ENCODE data around the gene PPFIA1. TPM values are rescaled to one million over a fixed set of nuclear protein-coding genes. Genes with fewer than 3 reads are reported as not detected.
"Not testable (repeated sequence)": the region's sequence is repeated elsewhere in the genome, so short reads cannot be mapped to it uniquely, and the experiment has no call there.

The PPFIA1 gene
- total RNA-seq, 5 donors from 2014 or later (not counting 1 experiment from before 2014, with no cell fraction given): 41.0 to 50.7 (median 49.6) TPM

DNA sequence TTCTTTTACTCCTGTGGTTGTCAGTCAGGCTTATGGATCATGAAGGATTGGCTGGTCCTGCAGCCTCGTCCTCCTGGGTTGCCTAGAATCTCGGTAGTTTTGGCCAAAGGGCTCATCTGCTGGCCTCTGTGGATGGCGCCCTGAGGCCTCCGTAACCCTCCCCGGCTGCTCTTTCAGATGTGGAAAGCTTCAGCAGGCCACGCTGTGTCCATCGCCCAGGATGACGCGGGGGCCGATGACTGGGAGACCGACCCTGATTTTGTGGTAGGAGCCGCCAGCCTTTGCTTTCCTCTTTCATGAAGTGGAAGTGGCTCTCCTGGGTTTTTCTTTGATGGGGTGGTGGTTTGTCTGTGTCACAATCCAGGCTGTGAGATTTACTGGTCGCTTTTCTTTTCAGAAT is 136.6 kb downstream of the PPFIA1 start:
- Mint-ChIP-seq H3K4me1 (no peaks in the 10 kb centered on the region), H3K27me3 (peaks cover 4 to 12% of the 10 kb centered on the region in 2 donors), H3K4me3 (no peak overlapping the region), H3K27ac (no peak overlapping the region), H3K36me3 (no peaks in the 10 kb centered on the region), H3K9me3 (no peaks in the 10 kb centered on the region)
- ATAC-seq (replicated peaks in 1 of 4) (no peak), DNase-seq (no peak)
- H3K9me3 ChIP-seq: no peaks in the 10 kb centered on the region
- POLR2A ChIA-PET: interaction anchor here in 1 of 2 donors (0.7 kb wide), 1 partner anchor 35 kb away, joined by 7 read pairs; no protein-coding TSS in a partner anchor
- no peak overlapping the region for H3K4me3 ChIP-seq (ENCODE audit: control insufficient read depth in 1 of 2, extremely low read depth in 1 of 2, low read length in 1 of 2)
- peaks cover 0 to 21% of the 10 kb centered on the region in 2 experiments for H3K27me3 ChIP-seq (replicated peaks in 1 of 2; ENCODE audit: control insufficient read depth in 2 of 2, extremely low read depth in 1 of 2, insufficient read depth in 2 of 2, low read length in 1 of 2)
- CTCF ChIA-PET: no interaction called here
- H3K36me3 ChIP-seq (ENCODE audit: control insufficient read depth in 2 of 2, extremely low read depth in 1 of 2, insufficient read depth in 1 of 2, low read length in 1 of 2): no peaks in the 10 kb centered on the region
- no peak overlapping the region for H3K27ac ChIP-seq (ENCODE audit: low read length)
- 86% methylated on average over 13 of the region's 13 CpGs for WGBS (ENCODE audit: insufficient coverage)
- H3K4me1 ChIP-seq (ENCODE audit: control insufficient read depth in 1 of 2, extremely low read depth in 1 of 2, insufficient read depth in 2 of 2, low read length in 2 of 2): no peaks in the 10 kb centered on the region

DNA sequence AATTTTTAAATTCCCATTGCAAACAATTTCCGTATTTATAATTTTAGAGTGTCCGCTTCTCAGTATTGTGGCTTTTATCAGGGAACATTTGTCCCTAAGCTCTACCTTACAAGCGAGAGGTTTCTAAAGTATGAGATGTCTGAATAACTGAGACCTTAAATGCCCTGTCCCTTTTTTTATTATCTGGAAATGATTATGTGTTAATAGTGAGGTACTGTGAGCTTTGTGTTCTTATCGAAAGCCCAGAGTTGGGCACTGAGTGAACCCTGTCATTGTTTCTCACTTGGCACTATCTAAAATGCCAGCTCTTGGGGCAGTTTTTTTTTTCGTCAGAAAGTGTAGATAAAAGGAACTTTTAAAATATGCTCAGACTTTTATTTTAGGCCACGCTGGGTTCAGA is 137.3 kb downstream of the PPFIA1 start:
- H3K4me3 ChIP-seq (ENCODE audit: control insufficient read depth in 1 of 2, extremely low read depth in 1 of 2, low read length in 1 of 2): no peak overlapping the region
- DNase-seq: no peak
- ATAC-seq (replicated peaks in 1 of 4): no peak
- H3K27ac ChIP-seq (ENCODE audit: low read length): no peak overlapping the region
- no peaks in the 10 kb centered on the region for H3K9me3 ChIP-seq
- no peaks in the 10 kb centered on the region for H3K4me1 Mint-ChIP-seq
- H3K36me3 Mint-ChIP-seq: no peaks in the 10 kb centered on the region
- H3K27me3 Mint-ChIP-seq: peaks cover 4 to 13% of the 10 kb centered on the region in 2 donors
- no peaks in the 10 kb centered on the region for H3K36me3 ChIP-seq (ENCODE audit: control insufficient read depth in 2 of 2, extremely low read depth in 1 of 2, insufficient read depth in 1 of 2, low read length in 1 of 2)
- WGBS (ENCODE audit: insufficient coverage): no CpG with 5 or more reads among the region's 6 CpGs
- no peaks in the 10 kb centered on the region for H3K9me3 Mint-ChIP-seq
- H3K4me3 Mint-ChIP-seq: no peak overlapping the region
- CTCF ChIA-PET: no interaction called here
- H3K4me1 ChIP-seq (ENCODE audit: control insufficient read depth in 1 of 2, extremely low read depth in 1 of 2, insufficient read depth in 2 of 2, low read length in 2 of 2): no peaks in the 10 kb centered on the region
- H3K27me3 ChIP-seq (replicated peaks in 1 of 2; ENCODE audit: control insufficient read depth in 2 of 2, extremely low read depth in 1 of 2, insufficient read depth in 2 of 2, low read length in 1 of 2): peaks cover 0 to 21% of the 10 kb centered on the region in 2 experiments
- no peak overlapping the region for H3K27ac Mint-ChIP-seq
- POLR2A ChIA-PET: no interaction called here

- POLR2A ChIA-PET; H3K36me3 ChIP-seq (ENCODE audit: control insufficient read depth in 2 of 2, extremely low read depth in 1 of 2, insufficient read depth in 1 of 2, low read length in 1 of 2); H3K4me1 Mint-ChIP-seq; H3K4me1 ChIP-seq (ENCODE audit: control insufficient read depth in 1 of 2, extremely low read depth in 1 of 2, insufficient read depth in 2 of 2, low read length in 2 of 2); H3K36me3 Mint-ChIP-seq; H3K27ac Mint-ChIP-seq; H3K9me3 Mint-ChIP-seq; H3K4me3 Mint-ChIP-seq; ATAC-seq (replicated peaks in 1 of 4); DNase-seq; H3K4me3 ChIP-seq (ENCODE audit: control insufficient read depth in 1 of 2, extremely low read depth in 1 of 2, low read length in 1 of 2); H3K27ac ChIP-seq (ENCODE audit: low read length); CTCF ChIA-PET; H3K9me3 ChIP-seq: not testable (repeated sequence)
- H3K27me3 Mint-ChIP-seq: peaks cover 4 to 14% of the 10 kb centered on the region in 2 donors
- WGBS (ENCODE audit: insufficient coverage): 100% methylated on average over 1 of the region's 4 CpGs
- peaks cover 0 to 21% of the 10 kb centered on the region in 2 experiments for H3K27me3 ChIP-seq (replicated peaks in 1 of 2; ENCODE audit: control insufficient read depth in 2 of 2, extremely low read depth in 1 of 2, insufficient read depth in 2 of 2, low read length in 1 of 2)
These were observed 137.8 kb downstream of the PPFIA1 start for GRCh38 chr11:70408326-70408725.

- Histone ChIP-seq H3K4me1 (ENCODE audit: control insufficient read depth in 1 of 2, extremely low read depth in 1 of 2, insufficient read depth in 2 of 2, low read length in 2 of 2) (no peaks in the 10 kb centered on the region), H3K9me3 (no peaks in the 10 kb centered on the region), H3K4me3 (ENCODE audit: control insufficient read depth in 1 of 2, extremely low read depth in 1 of 2, low read length in 1 of 2) (no peak overlapping the region), H3K27ac (ENCODE audit: low read length) (no peak overlapping the region), H3K27me3 (replicated peaks in 1 of 2; ENCODE audit: control insufficient read depth in 2 of 2, extremely low read depth in 1 of 2, insufficient read depth in 2 of 2, low read length in 1 of 2) (peaks cover 0 to 25% of the 10 kb centered on the region in 2 experiments), H3K36me3 (ENCODE audit: control insufficient read depth in 2 of 2, extremely low read depth in 1 of 2, insufficient read depth in 1 of 2, low read length in 1 of 2) (no peaks in the 10 kb centered on the region)
- no peaks in the 10 kb centered on the region for H3K36me3 Mint-ChIP-seq
- POLR2A ChIA-PET: no interaction called here
- no peak overlapping the region for H3K27ac Mint-ChIP-seq
- no peak overlapping the region for H3K4me3 Mint-ChIP-seq
- WGBS (ENCODE audit: insufficient coverage): 90% methylated on average over 9 of the region's 10 CpGs
- DNase-seq (no peak), ATAC-seq (replicated peaks in 1 of 4) (no peak)
- CTCF ChIA-PET: no interaction called here
- H3K4me1 Mint-ChIP-seq: no peaks in the 10 kb centered on the region
- no peaks in the 10 kb centered on the region for H3K9me3 Mint-ChIP-seq
- peaks cover 4 to 14% of the 10 kb centered on the region in 2 donors for H3K27me3 Mint-ChIP-seq
These were observed 138.9 kb downstream of the PPFIA1 start for GRCh38 chr11:70409437-70409836.

DNA sequence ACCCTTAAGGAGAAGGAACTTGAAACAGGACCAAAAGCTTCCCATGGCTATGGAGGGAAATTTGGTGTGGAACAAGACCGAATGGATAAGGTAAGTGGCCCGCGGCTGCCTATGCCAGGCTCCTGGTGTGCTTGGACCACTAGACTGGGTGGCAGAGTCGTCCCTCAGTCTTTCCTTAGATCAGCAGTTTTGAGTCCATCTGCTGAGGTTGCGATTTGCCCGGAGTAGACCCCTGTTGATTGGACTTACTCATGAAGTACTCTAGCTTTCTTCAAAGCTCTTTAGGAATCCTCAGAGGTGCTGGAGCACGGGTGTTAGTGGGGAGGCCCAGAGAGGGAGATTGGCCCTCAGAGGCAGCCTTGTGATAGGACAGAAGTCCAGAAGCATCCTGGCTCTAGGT is 139.4 kb downstream of the PPFIA1 start:
- no peak for ATAC-seq (replicated peaks in 1 of 4)
- no peak overlapping the region for H3K27ac ChIP-seq (ENCODE audit: low read length)
- Mint-ChIP-seq H3K36me3 (no peaks in the 10 kb centered on the region), H3K4me3 (no peak overlapping the region), H3K9me3 (no peaks in the 10 kb centered on the region), H3K4me1 (no peaks in the 10 kb centered on the region), H3K27me3 (peaks cover 6 to 16% of the 10 kb centered on the region in 2 donors), H3K27ac (no peak overlapping the region)
- H3K4me1 ChIP-seq (ENCODE audit: control insufficient read depth in 1 of 2, extremely low read depth in 1 of 2, insufficient read depth in 2 of 2, low read length in 2 of 2): no peaks in the 10 kb centered on the region
- H3K27me3 ChIP-seq (replicated peaks in 1 of 2; ENCODE audit: control insufficient read depth in 2 of 2, extremely low read depth in 1 of 2, insufficient read depth in 2 of 2, low read length in 1 of 2): peaks cover 0 to 29% of the 10 kb centered on the region in 2 experiments
- ChIA-PET POLR2A (no interaction called here), CTCF (no interaction called here)
- H3K36me3 ChIP-seq (ENCODE audit: control insufficient read depth in 2 of 2, extremely low read depth in 1 of 2, insufficient read depth in 1 of 2, low read length in 1 of 2): no peaks in the 10 kb centered on the region
- 90% methylated on average over 7 of the region's 7 CpGs for WGBS (ENCODE audit: insufficient coverage)
- no peak overlapping the region for H3K4me3 ChIP-seq (ENCODE audit: control insufficient read depth in 1 of 2, extremely low read depth in 1 of 2, low read length in 1 of 2)
- DNase-seq: no peak
- no peaks in the 10 kb centered on the region for H3K9me3 ChIP-seq

- DNase-seq (no peak), ATAC-seq (replicated peaks in 1 of 4) (no peak)
- no peak overlapping the region for H3K27ac Mint-ChIP-seq
- peaks cover 11 to 21% of the 10 kb centered on the region in 2 donors for H3K27me3 Mint-ChIP-seq
- no peak overlapping the region for H3K4me3 Mint-ChIP-seq
- no peaks in the 10 kb centered on the region for H3K36me3 ChIP-seq (ENCODE audit: control insufficient read depth in 2 of 2, extremely low read depth in 1 of 2, insufficient read depth in 1 of 2, low read length in 1 of 2)
- H3K27me3 ChIP-seq (replicated peaks in 1 of 2; ENCODE audit: control insufficient read depth in 2 of 2, extremely low read depth in 1 of 2, insufficient read depth in 2 of 2, low read length in 1 of 2): peaks cover 0 to 34% of the 10 kb centered on the region in 2 experiments
- no peaks in the 10 kb centered on the region for H3K36me3 Mint-ChIP-seq
- H3K4me1 Mint-ChIP-seq: no peaks in the 10 kb centered on the region
- H3K4me1 ChIP-seq (ENCODE audit: control insufficient read depth in 1 of 2, extremely low read depth in 1 of 2, insufficient read depth in 2 of 2, low read length in 2 of 2): no peaks in the 10 kb centered on the region
- 73% methylated on average over 16 of the region's 29 CpGs for WGBS (ENCODE audit: insufficient coverage)
- no peak overlapping the region for H3K4me3 ChIP-seq (ENCODE audit: control insufficient read depth in 1 of 2, extremely low read depth in 1 of 2, low read length in 1 of 2)
- POLR2A ChIA-PET: no interaction called here
- no peaks in the 10 kb centered on the region for H3K9me3 ChIP-seq
- CTCF ChIA-PET: interaction anchor here in 1 of 2 donors (0.6 kb wide), 1 partner anchor 1425 kb away, joined by 6 read pairs; no protein-coding TSS in a partner anchor
- H3K9me3 Mint-ChIP-seq: no peaks in the 10 kb centered on the region
- H3K27ac ChIP-seq (ENCODE audit: low read length): no peak overlapping the region
These were observed 140.1 kb downstream of the PPFIA1 start for GRCh38 chr11:70410276-70411205.
